Cerebellar cortex (tissue), 1 donor: ENCODE results near the gene STK24.

Source experiments
- DNase-seq: peaks from one replicate; pipeline ENCODE4 v3.0.0-alpha.2; 2015; ENCODE audit warnings: low spot score

STK24 gene

DNA sequence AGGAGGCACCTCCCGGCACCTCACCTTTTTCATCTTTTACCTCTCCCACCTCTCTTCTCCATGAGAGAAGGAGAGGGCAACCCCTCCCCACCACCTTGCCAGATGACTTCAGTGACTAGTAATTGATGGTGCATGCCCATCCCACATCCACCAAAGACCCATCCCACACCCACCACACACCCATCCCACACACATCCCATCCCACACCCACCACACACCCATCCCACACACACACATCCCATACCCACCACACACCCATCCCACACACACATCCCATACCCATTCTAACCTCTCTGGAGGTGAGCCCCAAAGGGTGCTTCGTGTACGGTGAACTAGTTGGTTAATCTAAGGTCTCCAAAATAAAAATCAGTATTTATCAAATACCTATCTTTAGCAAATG lies 44.7 kb downstream of the STK24 start:
- no peak for DNase-seq

- DNase-seq = no peak
Observed at GRCh38 chr13:98530217-98530616, 46.7 kb downstream of the STK24 start.

- DNase-seq = no peak
Observed at GRCh38 chr13:98529171-98529570, 47.7 kb downstream of the STK24 start.

DNA sequence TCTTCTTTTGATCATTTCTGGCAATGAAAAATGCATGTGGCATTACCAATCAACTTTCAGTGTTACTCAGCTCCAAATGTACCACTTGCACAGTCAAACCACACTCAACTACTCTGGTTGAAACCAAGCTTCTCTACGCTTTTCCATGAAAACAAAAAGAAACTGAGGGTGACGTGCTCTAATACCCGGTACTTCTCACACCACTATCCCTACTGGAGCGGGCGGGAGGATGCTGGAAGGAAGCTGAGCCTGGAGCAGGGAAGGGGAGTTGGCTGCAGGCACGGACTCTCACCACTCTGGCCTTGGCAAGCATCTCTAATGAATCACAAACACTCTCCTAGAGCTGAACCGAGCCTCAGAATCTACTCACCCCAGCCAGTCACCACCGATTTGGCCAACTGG lies 48.2 kb downstream of the STK24 start:
- DNase-seq = peak; percentile 77

- no peak for DNase-seq
Observed at GRCh38 chr13:98527526-98527925, 49.4 kb downstream of the STK24 start.

DNA sequence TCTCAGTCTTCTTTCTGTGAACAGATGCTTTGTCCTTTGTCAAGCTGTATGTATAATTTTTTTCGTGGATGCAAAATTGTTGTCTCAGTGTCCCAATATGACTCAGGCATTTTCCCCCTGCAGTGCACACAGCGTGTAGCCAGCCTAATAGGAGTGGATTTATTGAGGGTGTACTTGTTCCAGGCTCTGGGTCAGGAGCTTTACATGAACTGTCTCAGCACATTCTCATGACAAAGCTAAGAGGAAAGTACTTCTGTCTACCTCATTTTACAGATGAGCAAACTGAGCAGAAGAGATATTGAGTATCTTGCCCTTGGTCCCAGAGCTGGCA lies 50.8 kb downstream of the STK24 start:
- no peak for DNase-seq

GRCh38 chr13:98525456-98526181 lies 51.3 kb downstream of the STK24 start:
- no peak for DNase-seq

DNA sequence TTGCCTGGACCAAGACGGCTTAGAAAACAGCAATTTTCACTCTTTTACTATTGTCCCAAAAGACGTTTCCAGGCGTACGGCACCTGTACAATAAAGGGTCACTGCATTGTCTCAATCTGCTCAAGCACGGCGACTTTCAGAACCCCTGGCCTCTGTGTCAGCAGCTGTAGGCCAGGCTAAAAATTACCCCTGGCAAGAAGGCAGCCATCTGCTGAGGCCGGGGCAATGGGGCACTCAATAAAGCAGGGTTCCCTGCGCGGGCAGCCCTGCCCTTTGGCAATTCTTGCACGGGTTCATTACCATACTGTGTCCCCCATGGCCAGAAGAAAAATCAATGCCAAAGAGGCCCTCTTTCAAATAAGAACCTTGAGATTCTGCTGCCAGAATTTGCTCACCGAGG lies 52.1 kb downstream of the STK24 start:
- no peak for DNase-seq

DNA sequence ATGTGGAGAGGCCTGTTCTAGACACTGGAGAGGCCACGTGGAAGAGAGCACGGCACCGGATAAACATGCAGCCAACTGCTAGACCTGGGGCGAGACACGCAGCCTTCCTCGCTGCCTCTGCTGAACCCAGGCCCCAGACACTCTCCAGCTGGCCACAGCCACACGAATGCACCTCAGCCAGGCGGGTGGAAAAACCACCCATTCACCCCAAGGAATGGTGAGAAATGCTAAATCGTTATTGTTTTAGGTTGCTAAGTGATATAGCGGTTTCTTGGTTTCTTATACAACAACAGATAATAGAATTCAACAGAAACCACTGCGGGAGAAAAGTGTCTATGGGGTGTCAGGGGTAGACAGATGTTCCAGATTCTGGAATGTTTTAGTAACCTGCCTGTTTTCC lies 52.5 kb downstream of the STK24 start:
- no peak for DNase-seq

GRCh38 chr13:98523455-98524102 lies 53.3 kb downstream of the STK24 start:
- no peak for DNase-seq

- DNase-seq = no peak
Observed at GRCh38 chr13:98522371-98522770, 54.5 kb downstream of the STK24 start.

DNA sequence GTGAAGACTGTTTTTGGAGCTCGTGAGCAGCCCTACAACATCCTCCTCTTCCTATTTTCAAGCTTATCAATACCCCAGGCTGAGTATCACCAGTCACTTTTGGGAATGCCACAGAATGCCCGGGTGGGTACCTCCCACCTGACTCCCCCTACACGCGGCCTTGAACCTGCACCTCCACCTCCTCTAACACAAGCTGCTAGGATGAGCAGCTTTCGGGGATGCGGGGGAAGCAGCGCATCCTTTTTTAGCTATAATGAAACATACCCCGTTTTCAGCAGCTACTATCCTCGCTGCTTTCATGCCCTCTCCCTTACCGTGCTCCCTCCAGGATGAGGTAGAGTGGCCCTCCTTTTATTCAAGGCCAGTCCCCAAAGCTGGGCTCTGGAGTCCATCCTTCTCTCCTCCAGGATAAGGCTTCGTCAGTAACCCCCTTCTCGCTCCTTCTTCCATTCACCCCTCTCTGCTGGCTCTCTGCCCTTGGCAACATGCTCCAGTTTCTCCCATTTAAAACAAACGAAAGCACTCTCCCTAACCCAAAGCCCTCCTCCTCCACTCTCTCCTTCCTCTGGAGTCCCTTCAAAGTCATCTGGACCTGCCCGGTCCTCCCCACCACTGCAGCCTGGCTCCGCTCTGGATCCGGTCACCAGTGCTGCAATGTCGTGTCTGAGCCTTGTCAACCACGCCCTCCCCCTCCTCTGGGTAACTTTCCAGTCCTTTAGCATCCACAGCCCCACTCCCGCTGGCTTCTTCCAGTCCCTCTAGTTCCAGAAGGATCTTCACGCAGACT lies 55.3 kb downstream of the STK24 start:
- DNase-seq = no peak

- DNase-seq = no peak
Observed at GRCh38 chr13:98520674-98521449, 56.0 kb downstream of the STK24 start.

GRCh38 chr13:98519976-98520375 lies 56.9 kb downstream of the STK24 start:
- DNase-seq = no peak

DNA sequence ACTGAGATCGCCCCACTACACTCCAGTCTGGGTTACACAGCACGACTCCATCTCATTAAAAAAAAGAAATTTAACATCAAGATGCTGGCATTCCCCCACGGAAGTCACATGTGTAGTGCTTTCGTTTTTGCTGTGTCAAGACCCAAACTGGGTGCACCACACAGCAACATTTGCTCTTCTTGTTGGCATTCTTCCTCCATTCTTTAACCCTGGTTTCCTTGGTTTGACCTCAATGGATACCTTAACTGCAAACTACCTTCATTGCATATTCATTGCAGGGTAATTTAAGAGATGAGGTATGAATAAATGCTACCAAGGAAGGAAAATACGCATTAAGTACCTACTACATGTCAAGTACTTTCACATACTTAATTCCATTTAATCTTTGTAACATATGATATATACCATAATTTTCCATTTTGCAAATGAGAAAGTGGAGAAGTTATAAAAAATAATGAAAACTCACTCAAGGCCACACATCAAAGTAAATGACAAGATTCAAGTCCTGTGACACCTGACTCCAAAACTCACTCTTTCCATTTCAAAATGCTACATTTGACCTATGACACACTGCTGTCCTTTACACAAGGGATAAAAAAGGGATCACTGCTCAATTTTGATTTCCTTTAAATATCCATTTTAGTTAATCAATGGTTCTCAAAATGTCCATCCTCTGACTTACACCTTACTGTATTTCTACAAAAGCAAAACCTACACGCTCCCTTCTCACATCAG lies 59.2 kb downstream of the STK24 start:
- DNase-seq = no peak

- DNase-seq = no peak
Observed at GRCh38 chr13:98515818-98516465, 61.0 kb downstream of the STK24 start.

- no peak for DNase-seq
Observed at GRCh38 chr13:98514288-98514687, 62.6 kb downstream of the STK24 start.

GRCh38 chr13:98513837-98514236 lies 63.1 kb downstream of the STK24 start:
- DNase-seq = no peak

DNA sequence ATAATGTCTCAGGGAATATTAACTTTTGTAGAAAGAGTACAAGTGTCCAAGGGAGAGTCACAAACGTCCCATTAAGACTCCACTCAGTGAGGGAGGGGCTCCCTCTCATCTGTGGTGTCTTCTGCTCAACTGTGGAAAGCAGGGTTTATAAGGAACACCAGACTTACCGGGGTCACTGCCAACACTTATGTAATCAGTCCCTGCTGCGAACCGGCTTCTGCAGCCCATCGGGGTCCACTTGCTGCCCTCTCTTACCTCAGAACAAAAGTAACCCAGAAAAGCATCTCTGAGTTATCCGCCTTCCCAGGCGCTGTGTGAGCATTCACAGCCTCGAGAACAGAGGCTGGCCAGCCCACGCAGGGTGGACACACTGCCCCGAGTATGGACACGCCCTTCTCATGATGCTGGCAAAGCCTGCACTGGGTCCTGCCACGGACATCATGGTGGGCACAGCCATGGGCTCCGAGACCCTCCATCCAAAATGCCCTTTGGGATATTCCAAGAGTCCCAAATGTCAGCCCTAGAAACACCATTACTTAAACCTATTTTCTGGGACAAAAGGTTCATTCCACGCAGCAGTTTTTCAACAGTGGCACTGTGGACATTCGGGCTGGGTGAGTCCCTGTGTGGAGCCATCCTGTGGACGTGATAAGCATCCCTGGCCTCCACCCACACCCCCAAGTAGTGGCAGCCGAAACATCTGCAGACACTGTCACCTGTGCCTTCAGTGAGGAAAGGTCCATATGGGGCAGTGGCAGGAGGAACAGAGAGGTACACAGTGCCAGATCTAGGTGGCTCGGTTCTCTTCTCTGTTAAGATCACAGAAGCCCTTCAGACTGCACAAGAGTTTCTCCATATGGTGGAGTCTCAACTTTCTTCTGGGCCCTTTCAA lies 63.9 kb downstream of the STK24 start:
- peak; percentile 48 for DNase-seq

GRCh38 chr13:98511435-98511834 lies 65.5 kb downstream of the STK24 start:
- DNase-seq = no peak
